Nucleus accumbens (tissue), 56 donors: Measurements from ENCODE around the gene PKD1L1.
A peak's percentile ranks its signal among the peaks of the same experiment; 100 is the strongest.

Experiments used
- DNase-seq, 56 donors: peaks; one replicate each; lab custom pipeline; 2025; lab: John Stamatoyannopoulos, UW

Gene PKD1L1

GRCh38 chr7:47906883-47907282 lies 41.4 kb downstream of the PKD1L1 start:
- no peak for DNase-seq

GRCh38 chr7:47905076-47905920 lies 43.0 kb downstream of the PKD1L1 start:
- DNase-seq = no peak

- no peak for DNase-seq
Observed at GRCh38 chr7:47902013-47902412, 46.3 kb downstream of the PKD1L1 start.

DNA sequence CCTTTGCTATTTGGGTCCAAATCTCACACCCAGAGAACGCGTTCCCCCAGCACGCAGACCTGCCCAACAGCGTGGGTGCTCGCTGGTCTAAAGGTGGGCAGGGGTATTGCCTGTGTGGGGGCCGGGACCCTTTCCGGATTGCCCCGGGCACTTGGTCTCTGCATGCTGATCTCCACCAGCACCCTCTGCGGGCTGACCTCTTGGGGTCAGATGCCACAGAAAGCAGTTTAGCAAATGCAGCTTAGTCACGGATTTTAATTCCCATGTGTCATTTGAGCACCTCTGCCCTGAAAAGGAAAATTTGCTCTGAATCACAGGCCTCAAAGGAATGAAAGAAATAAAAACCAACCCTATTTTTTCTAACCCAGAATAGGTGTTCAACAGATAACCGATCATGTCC lies 46.7 kb downstream of the PKD1L1 start:
- DNase-seq = no peak

GRCh38 chr7:47897831-47898230 lies 50.4 kb downstream of the PKD1L1 start:
- DNase-seq = no peak

GRCh38 chr7:47896809-47897423 lies 51.4 kb downstream of the PKD1L1 start:
- DNase-seq = no peak

DNA sequence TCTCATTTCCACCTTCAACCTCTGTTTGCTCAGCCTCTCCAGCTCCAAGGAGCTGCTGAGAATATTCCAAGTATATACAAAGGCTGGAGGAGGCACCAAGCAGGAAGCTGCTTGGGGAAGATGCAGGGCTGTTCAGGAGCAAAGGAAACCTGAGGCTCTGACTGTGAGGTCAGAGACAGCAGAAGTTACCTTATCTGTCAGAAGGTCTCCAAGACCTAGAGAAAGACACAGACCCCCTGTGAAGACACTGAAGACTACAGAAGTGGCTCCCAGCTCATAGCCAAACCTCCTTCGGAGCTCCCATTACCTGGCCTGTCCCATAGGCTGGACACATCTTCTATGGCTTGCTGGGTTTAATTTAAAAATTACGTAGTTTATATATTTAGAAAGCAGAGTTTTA lies 53.2 kb downstream of the PKD1L1 start:
- DNase-seq = no peak

DNA sequence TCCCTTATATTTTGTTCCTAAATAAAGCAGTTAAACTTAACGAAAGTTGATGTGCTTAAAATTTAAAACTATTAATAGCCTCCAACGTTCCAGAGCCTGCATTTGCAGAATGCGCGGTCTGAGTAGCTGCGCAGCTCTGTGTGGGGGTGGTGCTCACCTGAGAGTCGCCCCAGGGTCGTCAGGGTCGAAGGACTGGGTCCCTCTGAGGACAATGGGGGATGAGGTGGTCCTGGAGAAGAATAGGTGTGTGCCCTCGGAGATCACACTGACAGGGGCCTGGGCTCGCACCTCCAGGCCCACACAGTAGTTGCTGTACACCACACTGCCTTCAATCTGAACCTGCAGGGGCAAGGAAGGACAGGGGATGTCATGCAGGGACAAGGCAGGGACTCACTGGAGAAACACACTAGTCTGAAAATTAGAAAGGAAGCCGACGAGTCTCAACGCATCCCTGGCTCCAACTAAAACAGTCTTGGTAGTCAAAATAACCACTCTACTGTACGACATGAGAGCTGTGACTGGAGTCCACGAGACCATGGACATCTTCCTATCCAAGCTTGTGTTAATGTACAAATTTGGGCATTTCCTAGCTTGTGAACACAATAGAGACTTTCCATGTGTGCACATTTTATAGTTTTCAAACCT lies 54.4 kb downstream of the PKD1L1 start:
- no peak for DNase-seq

- no peak for DNase-seq
Observed at GRCh38 chr7:47893238-47893637, 55.0 kb downstream of the PKD1L1 start.

DNA sequence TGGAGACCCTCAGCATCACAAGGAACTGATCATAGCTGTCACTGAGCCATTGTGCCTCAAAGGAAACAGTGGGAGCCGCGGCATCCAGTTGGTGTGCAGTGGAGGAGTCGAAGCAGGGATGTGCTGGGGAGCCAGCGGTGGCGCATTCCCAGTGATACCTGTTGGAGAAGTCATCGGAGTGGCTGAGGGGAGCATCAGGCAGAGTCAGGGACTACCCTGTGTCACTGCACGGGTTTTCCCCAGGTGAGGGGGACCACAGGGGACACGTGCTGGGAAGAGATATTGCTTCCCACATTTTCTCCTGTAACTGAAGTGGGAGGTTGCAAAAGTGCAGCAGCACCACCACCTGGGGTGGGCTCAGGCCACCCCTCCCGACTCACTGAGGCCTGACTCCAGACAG lies 57.7 kb downstream of the PKD1L1 start:
- no peak for DNase-seq

DNA sequence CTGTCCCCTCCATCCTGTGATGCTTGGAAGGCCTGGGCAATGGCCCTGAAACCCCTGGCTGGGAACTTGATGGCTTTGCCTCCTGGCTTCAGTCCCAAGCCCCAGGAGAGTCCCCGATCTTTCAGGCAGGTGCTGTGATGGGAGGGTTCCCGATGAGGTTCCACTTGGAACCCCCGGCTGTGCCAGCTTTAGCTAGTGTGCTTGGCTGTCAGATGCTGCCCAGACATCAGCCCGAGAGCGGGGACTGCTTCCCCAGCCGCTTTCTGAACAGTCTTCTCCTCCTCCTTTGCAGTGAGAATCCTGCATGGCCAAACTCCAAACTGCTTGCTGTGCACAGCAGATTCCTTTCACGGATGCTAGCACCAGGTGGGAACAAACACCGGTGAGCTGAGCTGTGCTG lies 58.1 kb downstream of the PKD1L1 start:
- DNase-seq = no peak

DNA sequence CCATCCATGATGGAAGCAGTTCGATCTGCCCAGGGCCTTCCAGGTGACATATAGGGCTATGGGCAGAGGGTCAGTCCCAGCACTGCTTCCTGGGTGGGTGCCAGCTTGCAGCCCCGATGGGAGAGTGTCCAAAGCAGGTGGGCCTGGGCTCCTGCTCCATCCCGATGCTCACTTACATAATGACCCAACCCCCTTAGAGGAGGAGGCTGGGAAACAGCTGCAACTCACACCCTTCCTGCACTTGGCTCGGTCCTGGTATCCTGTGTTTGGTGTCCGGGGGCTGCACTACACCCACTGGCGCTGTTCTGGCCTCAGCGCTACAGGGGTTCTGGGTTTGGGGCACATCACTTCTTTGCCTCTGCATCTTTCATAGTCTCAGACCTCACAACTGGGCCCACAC lies 58.5 kb downstream of the PKD1L1 start:
- no peak for DNase-seq

DNA sequence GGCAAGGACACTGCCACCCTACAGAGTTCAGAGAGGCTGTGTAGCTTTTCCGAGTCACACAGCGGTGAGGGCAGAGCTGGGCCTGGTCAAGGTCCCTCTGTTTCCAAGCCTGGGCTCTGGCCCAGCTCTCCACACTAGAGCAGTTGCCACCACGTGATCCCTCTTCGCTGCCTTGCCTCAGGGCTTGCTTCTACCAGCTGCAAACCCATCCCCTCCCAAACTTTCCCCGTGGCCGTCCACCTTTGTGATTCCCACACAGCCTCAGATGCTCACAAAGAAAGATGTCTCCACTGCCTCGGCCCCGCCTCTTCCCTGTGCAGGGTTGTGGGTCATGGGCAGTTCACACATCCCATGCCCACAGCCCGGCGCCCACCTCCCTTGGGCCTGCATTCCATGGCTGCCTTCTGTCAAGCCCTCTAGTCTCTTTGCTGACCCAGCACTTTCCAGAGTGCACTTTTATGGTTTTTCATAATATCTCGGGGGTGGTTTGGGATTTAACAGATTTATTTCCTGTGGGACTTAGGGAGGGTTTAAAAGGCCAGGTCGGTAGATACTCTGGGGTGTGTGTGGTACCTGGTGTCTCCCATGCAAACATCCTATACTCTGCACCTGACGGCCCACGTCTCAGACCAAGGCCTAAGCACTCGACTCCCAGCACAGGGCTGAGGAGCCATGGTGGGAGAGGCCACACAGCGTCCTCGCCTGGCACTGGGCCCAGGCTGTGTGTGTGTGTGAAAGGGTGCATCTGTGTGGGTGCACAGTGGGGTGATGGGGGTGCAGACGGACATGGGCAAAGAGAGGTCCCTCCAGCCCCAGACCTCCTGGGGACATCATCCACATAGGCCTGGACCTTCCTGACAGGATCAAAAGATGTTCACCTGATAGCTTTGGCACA lies 59.6 kb downstream of the PKD1L1 start:
- DNase-seq = peak in 3 of 56 donors; percentile 4 to 20 (median 15)

- DNase-seq = peak in 6 of 56 donors; percentile 5 to 49 (median 14)
Observed at GRCh38 chr7:47887016-47887640, 61.1 kb downstream of the PKD1L1 start.

DNA sequence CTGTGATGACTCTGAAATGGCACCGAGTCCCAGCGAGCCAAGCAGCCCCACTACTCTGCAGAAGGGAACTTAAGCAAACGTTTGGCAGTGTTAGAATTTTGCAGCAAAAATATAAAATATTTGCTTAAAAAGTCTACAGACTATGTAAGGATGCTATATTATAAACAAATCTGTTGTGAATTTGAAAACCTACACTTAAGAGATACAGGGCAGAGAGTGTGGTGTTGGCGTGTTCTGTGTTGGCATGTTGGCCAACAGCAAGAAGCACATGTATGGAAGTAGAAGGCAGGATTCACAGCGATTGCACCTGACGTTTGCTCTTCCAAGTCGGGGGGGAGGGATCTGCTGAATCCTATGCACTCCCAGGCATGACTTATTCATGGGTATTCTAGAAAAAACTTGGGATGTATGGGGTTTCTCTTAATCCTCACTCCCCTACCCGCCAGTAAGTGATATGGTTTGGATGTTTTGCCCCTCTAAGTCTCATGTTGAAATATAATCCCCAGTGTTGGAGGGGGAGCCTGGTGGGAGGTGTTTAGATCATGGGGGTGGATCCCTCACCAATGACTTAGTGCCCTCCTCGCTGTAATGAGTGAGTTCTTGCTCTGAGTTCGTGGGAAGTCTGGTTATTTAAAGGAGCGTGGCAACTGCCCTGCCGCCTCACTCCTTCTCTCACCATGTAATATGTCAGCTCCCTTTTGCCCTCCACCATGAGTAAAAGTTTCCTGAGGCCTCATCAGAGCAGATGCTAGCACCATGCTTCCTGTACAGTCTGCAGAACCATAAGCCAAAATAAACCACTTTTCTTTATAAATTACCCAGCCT lies 62.1 kb downstream of the PKD1L1 start:
- no peak for DNase-seq

DNA sequence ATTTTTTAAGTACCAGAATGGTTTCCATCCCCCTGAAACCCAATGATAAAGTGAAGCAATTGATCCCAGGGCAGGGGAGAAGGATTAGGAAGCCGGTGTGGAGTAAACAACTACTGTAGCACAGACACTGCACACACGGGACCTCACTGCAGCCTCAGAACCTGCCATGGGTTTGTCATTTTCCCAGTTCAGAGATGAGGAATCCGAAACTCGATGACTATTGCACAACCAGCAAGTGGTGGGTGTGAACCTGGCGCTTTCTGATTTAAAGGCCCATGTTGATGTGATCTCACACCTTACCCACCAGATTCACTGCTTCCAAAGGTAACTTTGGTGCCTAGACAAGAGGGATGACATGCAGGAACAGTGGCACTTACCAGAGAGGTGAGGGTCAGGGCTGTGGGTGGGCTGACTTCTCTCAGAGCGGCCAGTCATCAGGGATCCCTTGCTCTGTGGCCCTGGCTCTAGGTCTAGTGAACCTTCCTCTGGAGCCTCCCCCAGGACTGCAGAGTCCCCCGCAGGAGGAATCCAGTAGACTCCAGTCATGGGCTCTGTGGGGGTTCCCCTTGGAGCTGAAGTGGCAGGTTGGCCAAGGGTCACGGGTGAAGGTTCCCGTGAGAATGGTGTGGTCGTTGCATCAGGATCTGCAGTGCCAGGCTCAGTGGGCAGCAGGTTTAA lies 62.8 kb downstream of the PKD1L1 start:
- DNase-seq = no peak

GRCh38 chr7:47884675-47885074 lies 63.6 kb downstream of the PKD1L1 start:
- no peak for DNase-seq

DNA sequence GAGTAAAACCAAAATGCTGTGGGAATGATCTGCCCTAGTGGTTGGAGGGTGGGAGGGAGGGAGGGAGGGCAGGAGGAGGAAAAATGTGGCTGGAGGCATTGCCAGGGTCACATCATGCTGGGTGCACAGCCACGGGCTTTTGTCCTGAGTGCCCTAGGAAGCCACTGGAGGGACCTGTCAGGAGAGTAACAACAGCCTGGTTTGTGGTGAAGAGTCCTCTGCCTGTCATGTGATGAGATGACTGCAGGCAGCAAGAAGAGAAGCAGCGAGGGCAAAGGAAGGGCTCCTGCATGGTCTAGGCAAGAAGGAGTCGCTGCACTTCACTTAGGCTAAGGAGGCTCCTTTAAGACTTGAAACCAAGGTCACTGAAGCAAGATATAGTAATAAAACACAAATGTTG lies 65.6 kb downstream of the PKD1L1 start:
- DNase-seq = no peak

- DNase-seq = no peak
Observed at GRCh38 chr7:47881256-47881655, 67.0 kb downstream of the PKD1L1 start.
